GM12864 (cell line): ENCODE results near the gene POGZ.

Source experiments
- DNase-seq: peaks from one replicate; pipeline ENCODE4 v3.0.0-alpha.2; 2011; ENCODE audit warnings: low read depth
- H3K4me3 ChIP-seq: 2 replicates; pipeline ENCODE4 v1.5.1; 2011; ENCODE audit warnings: mild to moderate bottlenecking, low read depth, low read length, control low read depth
- TF ChIP-seq, protein P1 (sequence below): IDR thresholded peaks from 2 replicates; pipeline ENCODE4 v1.5.1; 2011; ENCODE audit warnings: low read depth, mild to moderate bottlenecking, moderate library complexity, low read length, control low read depth, inconsistent platforms; ENCODE audit errors: missing control alignments

Gene POGZ

DNA sequence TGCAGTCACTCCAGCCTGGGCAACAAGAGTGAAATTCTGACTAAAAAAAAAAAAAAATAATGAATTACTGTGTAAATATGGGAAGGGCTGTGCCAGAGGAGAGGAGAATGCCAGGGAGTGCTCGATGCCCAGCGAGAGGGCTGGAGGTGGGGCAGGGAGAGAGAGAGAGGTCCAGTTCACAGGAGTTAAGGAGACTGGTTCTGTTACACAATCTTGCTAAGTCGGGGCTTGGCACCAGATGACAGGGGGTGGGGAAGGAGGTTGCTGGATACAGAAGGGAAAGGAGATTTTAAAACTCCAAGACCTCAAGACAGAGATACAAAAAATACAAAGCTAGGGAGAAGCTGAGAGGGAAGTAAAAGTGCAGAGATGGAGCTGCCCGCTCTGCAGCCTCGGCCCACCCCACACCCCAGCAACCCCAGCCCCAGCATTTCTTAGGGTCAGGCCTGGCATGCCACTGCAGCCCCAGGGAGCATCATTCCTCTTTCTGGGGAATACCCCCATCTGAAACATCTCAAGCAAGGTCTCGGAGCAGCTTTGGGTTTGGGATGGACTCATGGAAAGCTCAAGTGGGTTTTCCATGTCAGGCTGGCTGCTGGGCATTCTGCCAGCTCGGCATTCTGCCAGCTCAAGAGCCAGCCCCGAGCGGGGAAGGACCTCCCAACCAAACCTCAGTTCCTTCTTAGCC, 87.8 kb downstream of the POGZ start:
- DNase-seq, result no peak
- no peak overlapping the region for H3K4me3 ChIP-seq
- TF ChIP-seq, protein P1, sequence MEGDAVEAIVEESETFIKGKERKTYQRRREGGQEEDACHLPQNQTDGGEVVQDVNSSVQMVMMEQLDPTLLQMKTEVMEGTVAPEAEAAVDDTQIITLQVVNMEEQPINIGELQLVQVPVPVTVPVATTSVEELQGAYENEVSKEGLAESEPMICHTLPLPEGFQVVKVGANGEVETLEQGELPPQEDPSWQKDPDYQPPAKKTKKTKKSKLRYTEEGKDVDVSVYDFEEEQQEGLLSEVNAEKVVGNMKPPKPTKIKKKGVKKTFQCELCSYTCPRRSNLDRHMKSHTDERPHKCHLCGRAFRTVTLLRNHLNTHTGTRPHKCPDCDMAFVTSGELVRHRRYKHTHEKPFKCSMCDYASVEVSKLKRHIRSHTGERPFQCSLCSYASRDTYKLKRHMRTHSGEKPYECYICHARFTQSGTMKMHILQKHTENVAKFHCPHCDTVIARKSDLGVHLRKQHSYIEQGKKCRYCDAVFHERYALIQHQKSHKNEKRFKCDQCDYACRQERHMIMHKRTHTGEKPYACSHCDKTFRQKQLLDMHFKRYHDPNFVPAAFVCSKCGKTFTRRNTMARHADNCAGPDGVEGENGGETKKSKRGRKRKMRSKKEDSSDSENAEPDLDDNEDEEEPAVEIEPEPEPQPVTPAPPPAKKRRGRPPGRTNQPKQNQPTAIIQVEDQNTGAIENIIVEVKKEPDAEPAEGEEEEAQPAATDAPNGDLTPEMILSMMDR, result no peak

- DNase-seq, result no peak
These were observed 88.9 kb downstream of the POGZ start for GRCh38 chr1:151370211-151370911.

DNA sequence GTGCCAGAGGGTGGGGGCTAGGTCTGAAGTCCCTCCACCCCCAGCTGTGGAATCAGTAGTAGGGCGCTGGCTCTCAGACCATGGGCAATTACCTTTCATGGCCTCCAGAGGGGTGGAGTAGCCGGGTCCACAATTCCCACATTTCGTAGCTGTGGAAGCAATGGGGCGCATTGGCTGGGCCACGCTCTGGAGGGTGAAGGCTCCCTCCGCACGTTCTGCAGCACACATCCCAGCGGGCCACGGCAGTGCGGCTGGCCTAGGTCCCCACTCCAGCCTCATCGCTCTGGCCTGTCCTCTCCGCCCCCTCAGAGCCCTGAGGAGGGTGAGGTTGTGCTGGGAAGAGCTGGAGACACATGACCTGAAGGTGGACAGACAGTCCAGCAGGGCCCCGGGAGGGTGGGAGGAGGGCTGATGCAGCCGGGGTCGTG, 89.7 kb downstream of the POGZ start:
- DNase-seq, result no peak
- TF ChIP-seq, protein P1, result no peak
- no peak overlapping the region for H3K4me3 ChIP-seq

More at GRCh38 chr1:151370211-151370911, 88.9 kb downstream of the POGZ start:
- TF ChIP-seq, protein P1, result no peak
- H3K4me3 ChIP-seq, result no peak overlapping the region

DNA sequence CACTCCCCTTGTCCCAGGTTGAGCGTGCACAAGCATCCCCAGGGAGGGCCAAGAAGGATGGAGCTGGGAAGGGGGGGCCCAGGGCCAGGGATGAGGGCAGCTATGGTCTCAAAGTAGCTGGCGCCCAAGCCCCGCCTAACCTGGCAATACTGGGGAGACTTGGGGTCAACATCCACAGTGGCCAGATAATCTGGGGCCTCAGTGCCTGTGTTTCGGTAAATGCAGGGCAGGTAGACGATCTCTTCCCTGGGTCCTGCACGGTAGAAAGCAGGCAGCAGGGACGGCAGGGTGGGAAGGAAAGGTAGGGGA, 90.0 kb downstream of the POGZ start:
- TF ChIP-seq, protein P1, result no peak
- H3K4me3 ChIP-seq, result no peak overlapping the region
- no peak for DNase-seq

DNA sequence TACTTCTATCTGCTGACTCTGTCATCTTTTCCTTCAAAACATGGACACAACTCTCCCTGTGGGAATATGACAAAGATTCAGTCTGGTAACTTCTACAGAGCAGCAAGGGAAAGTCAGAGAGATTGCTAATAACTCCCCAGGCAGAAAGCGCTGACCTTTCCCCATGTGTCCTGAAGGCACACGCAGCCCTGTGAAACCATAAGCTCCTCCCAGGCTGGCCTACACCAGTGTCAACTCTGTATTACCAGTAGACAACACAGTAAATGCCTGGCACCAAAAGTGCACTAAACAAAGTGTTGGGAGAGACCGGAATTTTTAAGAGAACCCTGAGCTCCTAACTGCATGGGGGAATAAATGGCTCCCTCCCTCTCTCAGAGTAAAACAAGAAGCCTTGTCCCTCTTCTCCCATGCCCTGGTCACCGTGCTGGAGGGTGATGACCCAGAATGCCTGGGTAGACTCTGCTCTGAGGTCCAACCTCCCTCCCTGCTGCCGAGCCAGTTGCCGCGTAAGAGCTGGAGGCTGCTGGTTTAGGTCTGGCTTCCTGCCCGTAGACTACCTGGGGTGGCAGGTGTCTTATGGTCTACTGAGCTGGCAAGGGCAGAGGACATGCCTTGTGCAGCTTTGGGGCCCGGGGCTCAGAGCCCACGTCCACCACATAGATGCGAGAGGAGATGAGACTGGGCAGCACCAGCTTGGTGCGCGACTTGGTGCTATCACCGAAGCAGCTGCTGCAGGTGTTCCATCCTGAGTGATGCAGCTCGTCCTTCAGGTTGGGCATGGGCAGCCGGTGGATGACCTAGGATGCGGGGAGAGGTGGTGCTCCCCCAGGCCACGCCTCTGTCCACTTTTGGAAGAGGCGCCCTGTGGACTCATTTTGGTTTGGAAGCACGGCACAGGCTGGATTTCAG, 90.6 kb downstream of the POGZ start:
- no peak for DNase-seq
- H3K4me3 ChIP-seq, result no peak overlapping the region
- TF ChIP-seq, protein P1, result no peak

- TF ChIP-seq, protein P1, result no peak
- DNase-seq, result no peak
- H3K4me3 ChIP-seq, result no peak overlapping the region
These were observed 91.5 kb downstream of the POGZ start for GRCh38 chr1:151367658-151368392.
